Bronchial epithelial cell (primary cell): Measurements from ENCODE around the gene ILK. TPM values are rescaled to one million over a fixed set of nuclear protein-coding genes. Genes with fewer than 3 reads are reported as not detected.

Experiments used
- DNase-seq: peaks from one replicate; pipeline ENCODE4 v3.0.0-alpha.2; 2010; ENCODE audit warnings: low read depth
- FAIRE-seq: peaks from 2 replicates; lab custom pipeline; 2011; peaks lifted over from hg19 to GRCh38; lab: Jason Lieb, UNC
- H3K27me3 ChIP-seq: 2 replicates; pipeline ENCODE4 v1.5.1; 2011; ENCODE audit warnings: low read length; ENCODE audit not compliant: control insufficient read depth, insufficient read depth
- H3K36me3 ChIP-seq: 2 replicates; pipeline ENCODE4 v1.5.1; 2011; ENCODE audit warnings: low read length; ENCODE audit not compliant: control insufficient read depth, insufficient read depth
- H3K4me3 ChIP-seq: 2 replicates; pipeline ENCODE4 v1.5.1; 2011; ENCODE audit warnings: mild to moderate bottlenecking, low read depth, low read length, control low read depth
- total RNA-seq: library from RNA; depleted of rRNA; stranded (reverse); fragments of >200 nt; gene quantifications from 2 replicates; pipeline ENCODE4 v1.2.1, GENCODE V29; 2014
- TF ChIP-seq, protein P1 (sequence below): IDR thresholded peaks from 2 replicates; pipeline ENCODE4 v1.5.1; 2011; ENCODE audit warnings: mild to moderate bottlenecking, moderate library complexity, low read length, control low read depth, inconsistent platforms; ENCODE audit not compliant: insufficient read depth, severe bottlenecking

Gene ILK
- total RNA-seq, 1 donor from 2014 or later: 70.3 TPM

DNA sequence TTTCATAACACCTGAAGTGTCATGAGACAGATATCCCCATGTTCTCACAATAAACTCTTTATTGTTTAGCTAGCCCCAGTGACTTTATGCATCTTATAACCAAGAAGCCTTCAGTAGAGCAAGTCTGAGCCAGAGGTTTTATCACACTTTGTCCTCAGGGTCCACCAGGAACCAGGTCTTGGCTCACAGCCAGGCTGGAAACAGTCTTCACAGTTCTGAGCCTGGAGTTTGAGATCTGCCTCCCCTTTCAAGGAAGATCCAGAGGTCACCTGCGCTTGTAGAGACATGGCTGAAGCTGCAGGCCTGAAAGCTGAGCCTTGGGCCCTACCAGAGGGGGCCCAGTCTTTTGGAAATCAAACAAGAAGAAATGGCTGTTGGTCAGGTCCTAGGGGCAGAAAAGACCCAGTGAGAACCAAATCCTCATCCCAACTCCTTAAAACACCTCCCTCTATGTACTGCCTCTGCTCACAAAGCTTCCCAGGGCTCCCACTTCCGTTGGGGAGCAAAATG, 3.6 kb upstream of the ILK start:
- peaks cover 20% of the 10 kb centered on the region for H3K36me3 ChIP-seq
- no peaks in the 10 kb centered on the region for H3K27me3 ChIP-seq
- no peak for FAIRE-seq
- TF ChIP-seq, protein P1, sequence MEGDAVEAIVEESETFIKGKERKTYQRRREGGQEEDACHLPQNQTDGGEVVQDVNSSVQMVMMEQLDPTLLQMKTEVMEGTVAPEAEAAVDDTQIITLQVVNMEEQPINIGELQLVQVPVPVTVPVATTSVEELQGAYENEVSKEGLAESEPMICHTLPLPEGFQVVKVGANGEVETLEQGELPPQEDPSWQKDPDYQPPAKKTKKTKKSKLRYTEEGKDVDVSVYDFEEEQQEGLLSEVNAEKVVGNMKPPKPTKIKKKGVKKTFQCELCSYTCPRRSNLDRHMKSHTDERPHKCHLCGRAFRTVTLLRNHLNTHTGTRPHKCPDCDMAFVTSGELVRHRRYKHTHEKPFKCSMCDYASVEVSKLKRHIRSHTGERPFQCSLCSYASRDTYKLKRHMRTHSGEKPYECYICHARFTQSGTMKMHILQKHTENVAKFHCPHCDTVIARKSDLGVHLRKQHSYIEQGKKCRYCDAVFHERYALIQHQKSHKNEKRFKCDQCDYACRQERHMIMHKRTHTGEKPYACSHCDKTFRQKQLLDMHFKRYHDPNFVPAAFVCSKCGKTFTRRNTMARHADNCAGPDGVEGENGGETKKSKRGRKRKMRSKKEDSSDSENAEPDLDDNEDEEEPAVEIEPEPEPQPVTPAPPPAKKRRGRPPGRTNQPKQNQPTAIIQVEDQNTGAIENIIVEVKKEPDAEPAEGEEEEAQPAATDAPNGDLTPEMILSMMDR: no peak
- no peak overlapping the region for H3K4me3 ChIP-seq
- no peak for DNase-seq

DNA sequence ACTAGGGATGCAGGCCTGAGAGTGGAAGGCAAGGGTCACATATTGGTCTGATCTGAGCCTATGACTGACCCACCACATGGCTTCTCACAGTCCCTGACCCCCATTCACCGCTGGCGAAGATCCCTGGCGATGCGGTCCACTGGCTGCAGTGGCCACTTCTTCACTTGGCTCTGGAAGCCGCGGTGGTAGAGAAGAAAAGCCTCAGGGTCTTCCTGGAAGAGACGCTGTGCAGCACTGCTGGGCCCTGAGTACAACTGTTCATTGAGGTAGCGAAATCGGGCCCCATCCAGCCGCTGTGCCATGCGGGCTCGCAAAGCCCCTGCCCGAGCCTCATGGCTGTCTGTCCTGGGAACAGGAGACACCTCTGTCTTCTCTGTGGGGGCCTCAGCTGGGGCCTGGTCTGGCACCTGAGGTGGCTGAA, 2.5 kb upstream of the ILK start:
- H3K36me3 ChIP-seq: peaks cover 20% of the 10 kb centered on the region
- no peak overlapping the region for H3K4me3 ChIP-seq
- no peak for FAIRE-seq
- TF ChIP-seq, protein P1: no peak
- no peak for DNase-seq
- no peaks in the 10 kb centered on the region for H3K27me3 ChIP-seq

DNA sequence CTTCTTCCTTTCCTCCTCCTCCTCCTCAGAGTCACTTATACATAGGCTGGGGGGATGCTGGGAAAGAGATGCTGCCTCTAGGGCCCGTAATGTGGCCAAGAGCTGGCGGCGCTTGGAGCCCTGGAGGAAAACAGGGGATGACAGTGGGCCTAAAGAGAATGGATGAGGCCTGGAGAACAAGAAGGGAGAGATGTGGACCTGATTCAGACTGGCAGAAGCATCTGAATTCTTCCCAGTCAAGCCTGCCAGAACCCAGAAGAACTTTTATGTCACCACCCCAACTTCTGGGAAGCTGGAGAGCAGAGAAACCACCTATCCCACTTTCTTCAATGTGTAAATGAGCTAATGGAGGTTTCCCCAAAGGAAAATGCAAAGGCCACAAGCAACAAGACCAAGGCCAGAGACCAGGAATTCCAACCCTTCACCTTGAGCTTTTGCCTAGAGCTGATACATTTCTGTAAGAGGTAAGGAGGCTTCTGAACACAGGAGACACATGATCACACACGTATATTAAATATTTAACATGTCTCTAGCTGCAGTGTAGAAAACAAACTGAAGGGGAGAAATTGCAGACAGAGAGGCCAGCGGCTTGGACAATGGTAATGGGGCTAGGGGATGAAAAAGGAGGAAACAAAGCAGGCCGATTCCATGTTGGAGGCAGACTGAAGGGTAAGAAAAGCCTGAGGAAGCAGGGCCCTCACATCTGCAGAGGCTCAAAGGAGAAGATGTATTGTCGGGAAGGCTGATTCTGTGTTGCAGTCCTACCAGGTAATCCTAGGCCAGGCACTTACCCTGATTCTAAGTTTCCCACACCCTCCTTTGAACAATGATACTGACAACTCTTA, 1.3 kb upstream of the ILK start:
- TF ChIP-seq, protein P1: no peak
- peak overlapping the region; percentile 94 for H3K4me3 ChIP-seq
- H3K36me3 ChIP-seq: peaks cover 20% of the 10 kb centered on the region
- no peak for DNase-seq
- FAIRE-seq: no peak
- H3K27me3 ChIP-seq: no peaks in the 10 kb centered on the region

DNA sequence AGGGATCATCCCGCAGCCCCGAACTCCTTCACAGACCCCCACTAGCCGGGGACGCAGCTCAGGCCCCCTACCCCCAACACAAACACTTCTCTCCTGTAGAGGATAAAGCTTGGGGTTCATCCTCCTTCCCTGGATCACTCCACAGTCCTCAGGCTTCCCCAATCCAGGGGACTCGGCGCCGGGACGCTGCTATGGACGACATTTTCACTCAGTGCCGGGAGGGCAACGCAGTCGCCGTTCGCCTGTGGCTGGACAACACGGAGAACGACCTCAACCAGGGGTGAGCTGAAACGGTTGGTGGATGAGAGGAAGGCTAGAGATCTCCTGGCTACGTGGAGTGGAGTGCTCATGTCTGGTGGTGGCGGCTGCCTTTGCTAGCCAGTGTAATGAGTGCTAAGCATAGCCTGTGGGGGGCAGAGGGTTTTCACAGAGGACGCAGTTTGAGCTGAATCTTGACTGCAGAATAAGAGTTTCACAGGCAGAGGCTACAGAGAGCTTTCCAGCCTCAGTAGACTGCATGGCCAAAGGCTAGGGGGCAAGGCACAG, 580 bp downstream of the ILK start:
- H3K36me3 ChIP-seq: peaks cover 31% of the 10 kb centered on the region
- H3K4me3 ChIP-seq: peak overlapping the region; percentile 94
- FAIRE-seq (no peak), DNase-seq (peak; percentile 32)
- no peaks in the 10 kb centered on the region for H3K27me3 ChIP-seq
- TF ChIP-seq, protein P1: peak; percentile 1

DNA sequence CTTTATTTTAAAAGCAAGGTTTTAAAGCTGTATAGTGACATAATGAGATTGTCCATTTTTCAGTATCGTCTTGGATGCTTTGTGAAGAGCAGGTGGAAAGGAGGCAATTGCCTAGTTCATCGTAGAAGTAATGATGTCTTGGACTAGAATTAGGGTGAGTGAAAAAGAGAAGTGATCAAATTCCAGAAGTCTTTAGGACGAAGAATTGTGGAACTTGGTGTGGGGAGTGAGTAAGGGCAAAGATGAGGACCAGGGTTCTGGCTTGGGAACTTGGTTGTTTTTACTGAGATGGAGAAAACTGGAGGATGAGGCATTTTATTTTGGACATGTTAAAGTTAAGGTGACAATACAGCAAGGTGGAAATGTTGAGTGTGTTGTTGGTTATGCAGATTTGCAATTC, 1.2 kb downstream of the ILK start:
- peaks cover 34% of the 10 kb centered on the region for H3K36me3 ChIP-seq
- peak overlapping the region; percentile 94 for H3K4me3 ChIP-seq
- TF ChIP-seq, protein P1: no peak
- DNase-seq: no peak
- H3K27me3 ChIP-seq: no peaks in the 10 kb centered on the region
- FAIRE-seq: no peak
